Fibroblast of lung (primary cell): ENCODE results near the gene PSMC4.

ENCODE experiments used
- CTCF ChIP-seq, 2 donors: IDR thresholded peaks in 1 of 2; conservative IDR thresholded peaks in 1 of 2; 1 replicate in 1 of 2; 2 replicates in 1 of 2; pipeline ENCODE4 v1.5.1; 2011 to 2012; ENCODE audit warnings: low read length in 2 of 2, control low read depth in 1 of 2, inconsistent platforms in 1 of 2, low read depth in 1 of 2, mild to moderate bottlenecking in 1 of 2
- EZH2 ChIP-seq: IDR thresholded peaks from 2 replicates; pipeline ENCODE4 v1.5.1; 2012; ENCODE audit warnings: low read length, control low read depth, mild to moderate bottlenecking; ENCODE audit errors: missing control alignments

- TF ChIP-seq CTCF (conservative IDR thresholded peaks at IDR 0.05 in 1 of 2, IDR thresholded peaks at IDR 0.05 in 1 of 2; ENCODE audit: low read depth in 1 of 2, low read length in 2 of 2) (no peak), EZH2 (no peak)
These were observed 26.8 kb downstream of the PSMC4 start for GRCh38 chr19:39997638-39998216.
